Measurements from ENCODE around the gene DAND5.
"Not testable (repeated sequence)": the region's sequence is repeated elsewhere in the genome, so short reads cannot be mapped to it uniquely, and the experiment has no call there.

The DAND5 gene

DNA sequence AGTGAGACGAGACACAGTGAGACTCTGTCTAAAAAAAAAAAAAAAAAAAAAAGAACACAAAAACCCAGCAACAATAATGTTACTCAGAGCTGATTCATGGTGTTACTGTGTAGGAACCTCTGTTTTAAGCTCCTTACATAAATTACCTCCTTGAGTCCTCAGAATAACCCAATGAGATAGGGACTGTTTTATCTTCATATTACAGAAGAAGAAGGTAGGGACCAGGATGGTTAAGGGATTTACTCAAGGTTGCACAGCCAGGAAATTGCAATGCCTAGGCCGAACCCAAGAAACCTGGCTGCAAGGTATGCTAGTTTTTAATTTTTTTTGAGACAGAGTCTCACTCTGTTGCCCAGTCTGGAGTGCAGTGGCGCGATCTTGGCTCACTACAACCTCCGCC lies 1.5 kb upstream of the DAND5 start:
- no peak for DNase-seq (ENCODE audit: low read depth)

DNA sequence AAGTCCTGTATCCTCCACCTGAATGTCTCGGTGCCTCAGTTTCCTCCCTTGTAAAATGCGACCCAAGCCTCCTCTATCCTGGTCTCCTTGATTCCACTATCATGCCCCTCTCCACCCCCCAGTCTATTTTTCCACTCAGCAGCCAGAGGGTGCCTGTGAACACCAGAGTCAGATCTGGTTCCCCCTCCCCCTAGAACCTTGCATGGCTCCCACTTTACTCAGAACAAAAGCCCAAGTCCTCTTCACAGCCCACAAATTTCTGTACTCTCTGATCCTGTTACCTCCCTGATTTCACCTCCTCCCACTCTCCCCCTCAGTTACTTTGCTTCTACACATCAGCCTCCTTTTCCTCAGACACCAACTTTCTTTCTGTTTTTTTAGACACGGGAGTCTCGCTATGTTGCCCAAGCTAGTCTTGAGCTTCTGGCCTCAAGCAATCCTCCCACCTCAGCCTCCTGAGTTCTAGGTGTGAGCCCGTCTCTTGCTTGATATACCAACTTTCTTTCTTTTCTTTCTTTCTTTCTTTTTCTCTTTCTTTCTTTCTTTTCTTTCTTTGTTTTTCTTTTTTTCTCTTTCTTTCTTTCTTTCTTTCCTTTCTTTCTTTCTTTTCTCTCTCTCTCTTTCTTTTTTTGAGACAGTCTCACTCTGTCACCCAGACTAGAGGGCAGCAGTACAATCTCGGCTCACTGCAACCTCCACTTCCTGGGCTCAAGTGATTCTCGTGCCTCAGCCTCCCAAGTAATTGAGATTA lies 869 bp downstream of the DAND5 start:
- no peak for DNase-seq (ENCODE audit: low read depth)

DNA sequence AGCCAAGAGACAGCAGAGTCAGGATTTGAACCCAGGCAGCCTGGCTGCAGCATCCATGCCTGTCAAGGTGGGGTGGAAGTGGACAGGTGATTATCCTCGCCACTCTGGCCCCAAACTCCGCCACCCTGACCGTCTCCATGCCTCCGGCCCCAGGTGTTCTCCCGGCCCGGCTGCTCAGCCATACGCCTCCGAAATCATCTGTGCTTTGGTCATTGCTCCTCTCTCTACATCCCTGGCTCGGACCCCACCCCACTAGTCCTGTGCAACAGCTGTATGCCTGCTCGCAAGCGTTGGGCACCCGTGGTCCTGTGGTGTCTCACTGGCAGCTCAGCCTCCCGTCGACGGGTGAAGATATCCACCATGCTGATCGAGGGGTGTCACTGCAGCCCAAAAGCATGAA lies 3.9 kb downstream of the DAND5 start:
- no peak for DNase-seq (ENCODE audit: low read depth)

- DNase-seq (ENCODE audit: low read depth) = no peak
Measured at GRCh38 chr19:12974301-12975220, 5.2 kb downstream of the DAND5 start.

DNA sequence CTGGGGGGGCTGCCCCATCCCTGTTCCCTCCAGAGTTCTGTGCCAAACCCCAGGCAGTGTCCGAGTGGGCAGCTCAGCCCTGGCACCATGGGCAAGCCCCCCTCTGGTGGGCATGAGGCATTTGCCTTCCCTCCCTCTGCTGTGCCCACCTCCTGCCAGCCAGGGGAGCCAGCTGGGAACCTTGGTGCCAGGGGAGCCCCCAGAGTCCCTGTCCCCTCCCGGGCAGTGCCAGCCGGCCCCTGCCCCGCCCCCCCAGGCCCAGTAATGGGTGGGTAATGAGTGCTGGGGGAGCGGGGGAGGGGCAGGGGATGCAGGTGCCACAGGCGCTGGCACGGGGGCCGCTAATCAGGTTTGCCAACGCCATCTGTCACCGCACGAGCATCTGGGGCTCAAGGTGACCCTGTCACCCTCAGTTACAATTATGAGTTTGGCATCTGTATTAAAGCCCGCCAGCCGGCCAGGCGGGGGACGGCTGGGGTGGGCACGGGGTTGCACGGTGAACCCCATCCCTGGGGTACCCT lies 5.9 kb downstream of the DAND5 start:
- DNase-seq (ENCODE audit: low read depth) = no peak

DNA sequence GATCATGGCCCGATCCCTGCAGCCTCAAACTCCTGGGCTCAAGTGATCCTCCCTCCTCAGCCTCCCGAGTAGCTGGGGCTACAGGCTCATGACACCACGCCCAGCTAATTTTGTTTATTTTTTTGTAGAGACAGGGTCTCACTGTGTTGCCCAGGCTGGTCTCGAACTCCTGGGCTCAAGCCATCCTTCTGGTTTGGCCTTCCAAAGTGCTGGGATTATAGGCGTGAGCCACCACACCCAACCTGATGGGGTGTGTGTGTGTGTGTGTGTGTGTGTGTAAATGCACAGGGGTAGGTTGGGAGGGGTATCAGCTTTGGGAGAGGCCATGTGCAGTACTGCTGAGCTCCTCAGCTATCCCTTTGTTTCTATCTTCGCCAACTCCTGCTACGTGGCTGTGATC lies 6.7 kb downstream of the DAND5 start:
- DNase-seq (ENCODE audit: low read depth) = not testable (repeated sequence)

DNA sequence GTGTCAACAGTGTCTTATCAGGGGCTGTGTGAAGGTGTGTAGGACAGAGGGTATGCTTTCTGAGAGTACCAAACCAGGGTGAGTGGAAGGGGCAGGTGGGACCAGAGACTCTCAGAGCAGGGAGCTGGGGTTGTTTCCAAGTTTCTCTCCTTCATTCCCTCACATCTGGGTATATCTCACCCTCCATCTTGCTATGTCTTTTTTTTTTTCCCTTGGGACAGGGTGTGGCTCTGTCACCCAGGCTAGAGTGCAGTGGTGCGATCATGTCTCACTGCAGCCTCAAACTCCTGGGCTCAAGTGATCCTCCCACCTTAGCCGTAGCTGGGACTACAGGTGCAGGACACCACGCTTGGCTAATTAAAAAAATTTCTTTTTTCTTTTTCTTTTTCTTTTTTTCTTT lies 10.6 kb downstream of the DAND5 start:
- no peak for DNase-seq (ENCODE audit: low read depth)

DNA sequence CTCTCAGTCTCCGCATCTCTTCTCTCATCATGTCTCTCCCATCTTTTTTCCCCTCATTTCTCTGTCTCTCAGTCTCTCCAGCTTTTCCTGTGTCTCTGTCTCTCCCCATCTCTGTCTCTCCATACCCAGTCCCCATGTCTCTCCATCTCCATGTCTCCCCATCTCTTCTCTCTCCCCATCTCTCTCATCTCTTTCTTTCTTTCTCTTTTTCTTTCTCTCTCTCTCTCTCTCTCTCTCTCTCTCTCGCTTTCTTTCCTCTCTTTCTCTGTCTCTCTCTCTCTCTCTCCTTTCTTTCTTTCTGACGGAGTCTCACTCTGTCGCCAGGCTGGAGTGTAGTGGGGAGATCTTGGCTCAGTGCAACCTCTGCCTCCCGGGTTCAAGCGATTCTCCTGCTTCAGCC lies 13.3 kb downstream of the DAND5 start:
- DNase-seq (ENCODE audit: low read depth) = no peak

- no peak for DNase-seq (ENCODE audit: low read depth)
Measured at GRCh38 chr19:12983091-12983490, 13.7 kb downstream of the DAND5 start.

- peak; percentile 63 for DNase-seq (ENCODE audit: low read depth)
Measured at GRCh38 chr19:12983542-12984142, 14.3 kb downstream of the DAND5 start.

GRCh38 chr19:12984143-12984627 lies 14.8 kb downstream of the DAND5 start:
- no peak for DNase-seq (ENCODE audit: low read depth)

- DNase-seq (ENCODE audit: low read depth) = no peak
Measured at GRCh38 chr19:12984683-12985048, 15.3 kb downstream of the DAND5 start.

DNA sequence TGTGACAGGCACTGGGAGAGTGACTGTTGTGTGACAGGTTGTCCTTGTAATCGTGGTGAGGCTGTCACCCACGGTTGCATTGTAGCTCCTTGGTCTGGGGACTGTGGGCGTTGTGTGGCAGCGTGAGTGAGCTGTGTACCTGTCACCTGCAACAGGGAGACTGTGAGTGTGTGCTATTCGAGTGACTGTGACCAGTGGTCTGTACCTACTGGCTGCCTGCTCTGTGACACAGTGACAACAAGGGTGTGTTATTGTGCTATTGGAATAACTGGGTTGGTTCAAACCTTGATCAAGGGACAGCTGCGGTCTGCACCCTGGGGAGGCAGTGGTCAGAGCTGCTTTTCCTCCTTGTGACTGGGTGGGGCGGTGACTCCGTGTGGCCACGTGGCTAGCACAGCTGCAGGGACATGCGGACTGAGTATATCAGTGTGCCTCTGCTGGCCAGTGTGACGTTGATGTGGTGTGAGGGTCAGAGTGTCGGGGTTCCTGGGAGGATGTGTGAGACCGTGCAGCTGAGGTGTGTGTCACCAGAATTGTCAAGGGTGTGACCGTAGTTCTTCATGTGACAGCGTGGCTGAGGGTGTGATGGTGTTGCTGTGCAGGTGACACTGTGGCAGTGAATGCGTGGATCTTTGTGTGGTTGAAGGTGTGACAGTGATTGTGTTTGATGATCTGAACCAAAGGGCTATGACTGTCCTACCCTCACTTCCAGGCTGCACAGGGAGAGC lies 15.8 kb downstream of the DAND5 start:
- no peak for DNase-seq (ENCODE audit: low read depth)

DNA sequence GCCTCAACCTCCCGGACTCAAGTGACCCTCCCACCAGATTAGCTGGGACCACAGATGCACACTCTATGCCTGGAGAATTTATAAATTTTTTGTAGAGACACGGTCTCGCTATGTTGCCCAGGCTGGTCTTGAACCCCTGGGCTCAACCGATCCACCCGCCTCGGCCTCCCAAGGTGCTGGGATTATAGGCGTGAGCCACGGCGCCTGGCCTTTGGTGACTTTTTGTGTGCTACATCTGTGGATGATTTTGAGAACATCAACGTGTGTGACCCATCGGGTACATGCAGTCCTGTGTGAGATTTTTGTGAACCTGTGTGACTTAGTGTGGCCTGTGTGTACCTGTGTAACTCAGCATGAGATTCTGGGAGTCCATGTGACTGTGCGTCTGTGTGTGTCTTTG lies 17.4 kb downstream of the DAND5 start:
- no peak for DNase-seq (ENCODE audit: low read depth)

DNA sequence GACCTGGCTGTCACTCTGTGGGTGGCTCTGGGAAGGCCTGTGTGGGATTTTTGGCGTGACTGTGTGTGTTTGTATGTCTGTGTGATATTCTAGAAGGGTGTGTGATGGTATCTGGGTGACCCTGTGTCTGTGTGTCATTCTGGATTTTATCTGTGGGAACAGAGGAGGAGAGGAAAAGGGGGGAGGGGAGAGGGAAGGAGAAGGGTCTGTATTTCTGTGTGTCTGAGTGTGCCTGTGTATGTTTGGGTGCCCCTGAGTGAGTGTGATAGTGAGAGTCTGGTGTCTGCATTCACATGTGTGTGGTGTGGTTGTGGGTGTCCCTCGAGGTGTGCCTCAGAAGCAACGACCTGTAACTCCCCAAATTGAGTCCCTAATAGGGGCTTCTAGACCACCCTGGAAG lies 17.8 kb downstream of the DAND5 start:
- DNase-seq (ENCODE audit: low read depth) = no peak

GRCh38 chr19:12987781-12988180 lies 18.4 kb downstream of the DAND5 start:
- no peak for DNase-seq (ENCODE audit: low read depth)

- DNase-seq (ENCODE audit: low read depth) = no peak
Measured at GRCh38 chr19:12990431-12990830, 21.1 kb downstream of the DAND5 start.

DNA sequence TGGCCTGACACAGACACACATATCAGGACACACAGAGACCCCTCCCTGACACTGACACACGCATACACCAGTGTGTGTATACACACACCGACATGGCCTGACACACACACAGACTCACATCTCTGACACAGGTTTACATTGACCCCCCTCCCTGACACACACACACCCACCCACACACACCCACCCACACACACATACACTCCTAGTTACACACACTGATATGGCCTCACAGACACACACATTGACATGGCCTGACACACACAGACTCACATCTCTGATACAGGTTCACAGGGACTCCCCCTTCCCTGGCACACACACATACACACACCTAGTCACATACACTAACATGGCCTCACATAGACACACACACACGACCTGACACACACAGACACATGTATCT lies 21.5 kb downstream of the DAND5 start:
- DNase-seq (ENCODE audit: low read depth) = no peak

DNA sequence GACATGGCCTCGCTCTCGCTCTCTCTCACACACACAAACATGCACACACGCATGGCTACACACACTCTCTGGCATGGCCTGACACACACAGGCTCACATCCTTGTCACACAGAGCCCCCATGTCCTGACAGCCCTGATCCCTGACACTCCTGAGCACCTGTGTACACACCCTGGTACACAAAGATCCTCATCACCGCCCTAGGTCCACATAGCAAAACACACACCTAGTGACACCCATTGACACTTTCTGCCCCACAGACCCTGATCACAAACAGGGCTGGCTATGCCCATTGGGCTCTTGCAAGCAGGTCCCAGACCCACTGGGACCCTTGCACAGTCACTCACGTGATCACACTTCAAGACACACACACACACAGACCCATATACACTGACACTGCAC lies 21.9 kb downstream of the DAND5 start:
- DNase-seq (ENCODE audit: low read depth) = no peak

DNA sequence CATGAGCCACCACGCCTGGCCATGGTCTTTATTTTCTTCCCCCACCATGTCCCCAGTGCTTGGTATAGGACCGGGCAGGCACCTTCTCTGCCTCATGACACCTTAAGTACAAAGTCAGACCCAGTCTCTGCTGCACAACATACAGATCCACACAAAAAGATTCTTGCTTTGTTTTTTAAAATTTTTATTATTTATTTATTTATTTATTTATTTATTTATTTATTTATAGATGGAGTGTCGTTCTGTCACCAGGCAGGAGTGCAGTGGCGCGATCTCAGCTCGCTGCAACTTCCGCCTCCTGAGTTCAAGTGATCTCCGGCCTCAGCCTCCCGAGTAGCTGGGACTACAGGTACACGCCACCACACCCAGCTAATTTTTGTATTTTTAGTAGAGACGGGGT lies 23.4 kb downstream of the DAND5 start:
- no peak for DNase-seq (ENCODE audit: low read depth)

DNA sequence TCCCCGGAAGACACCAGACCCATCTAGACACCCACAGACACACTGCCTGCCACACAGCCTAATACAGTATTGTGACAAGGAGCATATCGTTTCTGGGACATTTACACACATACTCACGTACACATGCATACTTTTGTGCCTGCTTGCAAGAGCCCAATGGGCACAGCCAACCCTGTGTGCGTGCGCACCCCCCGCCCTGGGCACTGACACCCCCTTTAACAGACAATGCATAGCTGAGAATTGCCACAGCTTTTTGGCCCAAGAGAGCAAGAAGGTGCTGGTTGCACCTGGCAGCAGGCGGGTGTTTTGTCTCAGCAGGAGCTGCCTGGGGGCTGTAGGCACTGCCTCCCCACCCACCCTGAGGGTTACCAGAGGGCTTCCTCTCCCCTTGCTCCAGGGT lies 24.2 kb downstream of the DAND5 start:
- DNase-seq (ENCODE audit: low read depth) = no peak

All from stimulated activated CD8-positive, alpha-beta memory T cell treated with anti-CD3 and anti-CD28 coated beads, Interleukin-7, amount 100 ng/mL, for 24 hours (primary cell).